CD4-positive, alpha-beta T cell treated with Interleukin-10 for 1 hour (primary cell): ENCODE data around the gene NREP.
"Not testable (repeated sequence)": the region's sequence is repeated elsewhere in the genome, so short reads cannot be mapped to it uniquely, and the experiment has no call there.

Experiments
- DNase-seq: peaks from one replicate; pipeline ENCODE4 v3.0.0-alpha.2; 2020

The NREP gene

GRCh38 chr5:111735583-111736270 is 21.3 kb downstream of the NREP start:
- no peak for DNase-seq

GRCh38 chr5:111734597-111734996 is 22.4 kb downstream of the NREP start:
- DNase-seq = no peak

GRCh38 chr5:111734013-111734412 is 23.0 kb downstream of the NREP start:
- no peak for DNase-seq

DNA sequence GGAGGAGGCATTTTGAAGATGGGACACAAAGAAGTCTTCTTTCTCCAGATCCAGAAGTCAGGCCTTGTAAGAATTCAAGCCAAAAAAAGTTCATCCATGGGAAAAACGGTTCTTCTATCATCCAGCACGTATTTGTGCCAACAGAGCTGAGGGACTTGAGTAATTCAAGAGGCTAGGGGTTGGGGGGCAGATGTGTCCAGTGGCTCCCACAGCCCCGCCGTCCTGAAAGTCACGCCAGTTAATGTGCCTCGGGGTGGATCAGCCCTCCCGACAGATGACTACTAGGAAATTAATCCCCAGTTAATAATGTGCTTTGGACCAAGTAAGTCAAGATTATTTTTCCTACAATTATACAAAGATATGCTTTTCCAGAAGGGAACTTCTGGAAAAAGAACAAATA is 23.4 kb downstream of the NREP start:
- no peak for DNase-seq

- DNase-seq = no peak
Observed at GRCh38 chr5:111731638-111732037, 25.4 kb downstream of the NREP start.

DNA sequence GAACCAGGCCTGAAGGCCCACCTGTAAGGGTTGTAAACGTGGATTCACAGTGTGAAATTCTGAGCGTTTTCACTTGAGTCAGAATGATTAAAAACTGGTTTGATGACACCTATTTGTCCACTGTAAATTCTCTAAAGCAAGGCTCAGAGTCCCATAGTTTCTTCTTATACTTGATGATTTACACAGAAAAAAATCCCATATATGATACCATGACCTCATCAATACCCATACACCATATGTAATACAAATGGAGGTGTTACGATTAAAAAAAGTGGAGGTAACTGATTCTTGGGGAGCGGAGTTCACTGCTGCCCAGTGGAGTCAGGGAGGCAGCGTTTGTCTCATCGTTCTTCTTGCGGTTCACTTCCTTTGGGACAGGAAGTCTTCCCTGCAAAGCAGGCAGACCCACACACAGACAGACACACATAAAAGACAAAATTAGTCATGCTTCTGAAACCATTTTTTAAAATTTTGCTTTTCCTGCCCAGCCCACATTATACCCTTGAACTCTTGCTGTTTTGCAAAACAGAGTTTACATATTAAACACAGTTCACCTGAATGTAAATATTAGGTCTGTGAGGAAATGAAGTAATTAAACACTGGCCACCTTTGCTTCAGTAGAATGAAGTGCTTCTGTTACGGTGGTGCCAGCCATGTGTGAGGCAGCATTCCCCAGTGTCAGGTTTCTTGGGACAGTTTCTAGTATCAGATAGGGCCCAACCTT is 26.2 kb downstream of the NREP start:
- no peak for DNase-seq

- no peak for DNase-seq
Observed at GRCh38 chr5:111728941-111729340, 28.1 kb downstream of the NREP start.

GRCh38 chr5:111726986-111727385 is 30.0 kb downstream of the NREP start:
- DNase-seq = no peak

GRCh38 chr5:111722140-111722539 is 34.9 kb downstream of the NREP start:
- no peak for DNase-seq

- DNase-seq = no peak
Observed at GRCh38 chr5:111720333-111720890, 36.6 kb downstream of the NREP start.

DNA sequence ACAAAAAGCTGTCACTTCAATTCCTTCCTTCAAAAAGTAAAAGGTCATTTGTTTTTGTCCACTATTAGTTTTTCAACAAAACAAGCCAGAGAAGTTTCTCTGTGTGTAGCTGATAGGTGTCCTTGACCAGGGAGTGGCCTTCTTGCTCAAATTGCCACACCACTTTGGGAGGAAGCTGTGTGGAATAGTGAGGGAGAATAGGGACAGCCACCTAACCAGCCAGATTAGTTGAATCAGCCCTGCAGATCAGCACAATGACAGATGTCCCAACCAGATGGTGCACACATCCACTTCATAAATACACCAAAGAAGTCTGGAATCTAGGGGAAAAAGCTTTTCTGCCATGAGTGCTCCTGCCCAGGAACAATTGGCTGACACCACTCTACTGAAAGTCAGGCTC is 37.2 kb downstream of the NREP start:
- DNase-seq = no peak

DNA sequence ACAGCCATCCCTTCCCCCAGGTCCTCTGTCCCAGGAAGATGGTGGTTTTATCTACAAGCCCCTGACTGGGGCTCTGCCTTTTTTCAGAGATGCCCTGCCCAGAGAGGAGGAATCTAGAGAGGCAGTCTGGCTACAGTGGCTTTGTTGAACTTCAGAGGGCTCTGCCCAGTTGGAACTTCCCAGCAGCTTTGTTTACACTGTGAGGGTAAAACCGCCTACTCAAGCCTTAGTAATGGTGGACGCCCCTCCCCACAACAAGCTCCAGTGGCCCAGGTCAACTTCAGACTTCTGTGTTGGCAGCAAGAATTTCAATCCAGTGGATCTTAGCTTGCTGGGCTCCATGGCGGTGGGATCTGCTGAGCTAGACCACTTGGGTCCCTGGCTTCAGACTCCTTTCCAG is 40.2 kb downstream of the NREP start:
- not testable (repeated sequence) for DNase-seq

- no peak for DNase-seq
Observed at GRCh38 chr5:111707630-111708164, 49.3 kb downstream of the NREP start.

- DNase-seq = no peak
Observed at GRCh38 chr5:111706345-111706744, 50.6 kb downstream of the NREP start.

- no peak for DNase-seq
Observed at GRCh38 chr5:111704452-111705085, 52.4 kb downstream of the NREP start.

- DNase-seq = peak; percentile 5
Observed at GRCh38 chr5:111703662-111704061, 53.3 kb downstream of the NREP start.

DNA sequence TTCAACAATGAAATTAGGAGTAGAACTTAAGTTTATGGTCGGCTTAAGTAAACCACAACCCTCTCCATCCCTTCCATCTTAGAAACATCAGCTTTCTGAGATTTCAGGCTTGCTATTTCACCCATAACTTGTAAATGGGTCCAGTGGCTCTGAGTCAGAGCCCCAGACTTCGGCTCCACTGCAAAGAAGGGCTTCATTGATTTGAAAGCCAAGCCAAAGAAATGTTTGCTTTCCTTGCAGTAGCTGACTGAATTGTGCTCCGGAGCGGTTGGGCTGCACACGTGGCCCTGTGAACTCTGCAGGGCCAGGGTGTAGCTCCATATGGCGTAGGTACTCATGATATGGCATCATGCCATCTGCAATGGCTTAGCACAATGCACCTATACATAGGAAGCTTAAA is 57.0 kb downstream of the NREP start:
- DNase-seq = no peak

DNA sequence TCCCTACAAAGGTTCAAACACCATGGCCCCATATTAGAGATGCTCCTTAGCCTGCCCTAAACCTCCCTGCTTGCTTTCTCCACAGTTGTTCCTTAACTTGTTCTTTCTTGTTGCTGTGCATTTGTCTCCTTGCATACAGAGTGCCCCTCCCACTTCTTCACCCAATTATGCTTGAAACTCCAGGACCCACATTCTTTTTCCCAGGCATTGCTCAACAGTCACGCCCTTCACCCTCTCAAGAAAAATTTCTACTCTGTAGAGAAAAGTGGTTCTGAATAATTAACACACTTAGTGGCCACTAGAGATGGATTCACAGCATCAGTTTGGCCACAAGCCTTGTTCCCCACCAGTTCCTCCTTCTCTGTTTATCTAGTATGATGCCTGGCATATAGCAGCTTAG is 57.7 kb downstream of the NREP start:
- DNase-seq = no peak

- DNase-seq = no peak
Observed at GRCh38 chr5:111697881-111698757, 58.9 kb downstream of the NREP start.

DNA sequence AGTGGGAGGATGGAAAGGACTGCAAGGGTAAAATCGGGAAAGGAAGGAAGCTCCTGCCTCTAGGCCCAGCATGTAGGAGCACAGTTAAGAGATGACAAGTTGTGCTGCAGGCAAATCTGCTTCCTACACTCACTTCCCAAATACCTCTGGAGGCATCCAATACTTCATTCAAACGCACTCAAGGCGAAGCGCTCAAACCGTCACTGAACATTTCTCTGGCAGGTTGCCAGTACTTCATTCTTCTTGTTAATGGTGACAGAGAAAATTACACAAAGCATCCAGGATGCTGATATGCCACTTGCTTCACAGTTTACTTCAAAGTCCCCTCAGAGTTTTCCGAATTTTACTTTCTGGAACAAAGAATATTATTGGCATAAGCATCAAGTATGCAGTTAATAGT is 59.8 kb downstream of the NREP start:
- DNase-seq = no peak

GRCh38 chr5:111695991-111696390 is 61.0 kb downstream of the NREP start:
- no peak for DNase-seq

- no peak for DNase-seq
Observed at GRCh38 chr5:111694133-111694532, 62.9 kb downstream of the NREP start.

GRCh38 chr5:111691914-111692313 is 65.1 kb downstream of the NREP start:
- no peak for DNase-seq
